Sigmoid colon (tissue), 4 donors: Measurements from ENCODE around the gene TATDN2.

Experiments
- CTCF ChIP-seq, 4 experiments: fragments of 450-650 bp in 3 of 4; fragments of 200-600 bp in 1 of 4; IDR thresholded peaks; one replicate each; pipeline ENCODE4 v1.5.1; 2016 to 2019; ENCODE audit warnings: antibody characterized with exemption in 4 of 4, mild to moderate bottlenecking in 3 of 4, moderate library complexity in 2 of 4
- EP300 ChIP-seq, 4 donors: sonication (generic); formaldehyde crosslinking; IDR thresholded peaks; one replicate each; pipeline ENCODE4 v1.6.1; 2017; ENCODE audit warnings: antibody characterized with exemption in 4 of 4
- POLR2A ChIP-seq, 2 donors: fragments of 450-650 bp; IDR thresholded peaks; one replicate each; pipeline ENCODE4 v1.6.1; 2016; ENCODE audit warnings: antibody characterized with exemption in 2 of 2, mild to moderate bottlenecking in 2 of 2, moderate library complexity in 2 of 2
- POLR2AphosphoS5 ChIP-seq, 4 donors: sonication (generic); formaldehyde crosslinking; IDR thresholded peaks; one replicate each; pipeline ENCODE4 v1.6.1; 2017; ENCODE audit warnings: antibody characterized with exemption in 4 of 4

DNA sequence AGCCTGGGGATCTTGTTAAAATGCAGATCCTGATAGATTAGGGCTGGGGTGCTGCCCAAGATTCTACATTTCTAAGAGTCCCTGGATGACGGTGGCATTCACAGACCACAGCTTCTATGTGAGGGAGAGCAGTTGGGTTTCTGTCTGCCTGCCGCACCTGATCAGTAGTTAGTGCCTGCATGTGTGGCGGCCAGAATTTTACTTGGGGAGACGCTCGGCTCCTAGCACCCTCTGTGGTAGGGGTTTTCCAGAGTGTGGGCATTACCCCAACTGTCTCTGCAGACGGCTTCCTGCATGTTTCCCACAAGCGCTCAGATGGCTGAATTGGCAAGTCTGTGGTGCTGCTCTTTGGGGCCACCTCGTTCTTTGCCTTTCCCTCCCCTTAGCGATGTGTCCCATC is 36.2 kb downstream of the TATDN2 start:
- no peak for TF ChIP-seq CTCF (IDR thresholded peaks at IDR 0.05)
- no peak for TF ChIP-seq POLR2A (IDR thresholded peaks at IDR 0.05)
- no peak for TF ChIP-seq EP300 (IDR thresholded peaks at IDR 0.05)
- no peak for TF ChIP-seq POLR2AphosphoS5 (IDR thresholded peaks at IDR 0.05)
